T47D (cell line): ENCODE results near the gene NRG4.
"Not testable (repeated sequence)": the region's sequence is repeated elsewhere in the genome, so short reads cannot be mapped to it uniquely, and the experiment has no call there.

Experiments
- DNase-seq, 2 experiments: peaks; one replicate each; pipeline versions ENCODE4 v3.0.0 to v3.0.0-alpha.2; 2011 to 2012; ENCODE audit warnings: low read depth in 1 of 2, low spot score in 1 of 2
- JUND ChIP-seq: IDR thresholded peaks from 2 replicates; pipeline ENCODE4 v1.6.1; 2012; ENCODE audit warnings: low read depth
- in situ Hi-C: cut with HindIII; loops from 2 replicates; pipeline ENCODE4 v1.10.0; 2016; ENCODE audit warnings: low sequenced_read_pairs, low pct_unique_long_range_greater_than_20kb

Gene NRG4

GRCh38 chr15:75982468-75982867, 29.8 kb downstream of the NRG4 start:
- no peak for DNase-seq
- in situ Hi-C loops: no loop called here
- no peak for TF ChIP-seq JUND

GRCh38 chr15:75981149-75981815, 30.9 kb downstream of the NRG4 start:
- TF ChIP-seq JUND: no peak
- in situ Hi-C loops: no loop called here
- DNase-seq: no peak

GRCh38 chr15:75976766-75977165, 35.5 kb downstream of the NRG4 start:
- in situ Hi-C loops, DNase-seq: not testable (repeated sequence)

- DNase-seq: no peak
- in situ Hi-C loops: no loop called here
- TF ChIP-seq JUND: no peak
Observed at GRCh38 chr15:75966073-75966472, 46.2 kb downstream of the NRG4 start.

- no peak for TF ChIP-seq JUND
- in situ Hi-C loops: no loop called here
- DNase-seq: no peak
Observed at GRCh38 chr15:75961331-75961730, 50.9 kb downstream of the NRG4 start.

- DNase-seq: no peak
- in situ Hi-C loops: no loop called here
- no peak for TF ChIP-seq JUND
Observed at GRCh38 chr15:75955720-75956119, 56.5 kb downstream of the NRG4 start.

- no peak for TF ChIP-seq JUND
- no peak for DNase-seq
- in situ Hi-C loops: no loop called here
Observed at GRCh38 chr15:75952525-75952924, 59.7 kb downstream of the NRG4 start.

- no peak for TF ChIP-seq JUND
- DNase-seq: no peak
- in situ Hi-C loops: no loop called here
Observed at GRCh38 chr15:75948761-75949296, 63.4 kb downstream of the NRG4 start.

- no peak for TF ChIP-seq JUND
- in situ Hi-C loops: no loop called here
- DNase-seq: no peak
Observed at GRCh38 chr15:75947092-75947491, 65.1 kb downstream of the NRG4 start.

GRCh38 chr15:75945953-75946352, 66.3 kb downstream of the NRG4 start:
- TF ChIP-seq JUND: no peak
- in situ Hi-C loops: no loop called here
- DNase-seq: no peak

GRCh38 chr15:75943713-75944215, 68.5 kb downstream of the NRG4 start:
- in situ Hi-C loops: no loop called here
- no peak for TF ChIP-seq JUND
- DNase-seq: no peak

GRCh38 chr15:75943246-75943645, 69.0 kb downstream of the NRG4 start:
- DNase-seq: no peak
- no peak for TF ChIP-seq JUND
- in situ Hi-C loops: no loop called here

- TF ChIP-seq JUND: no peak
- in situ Hi-C loops: no loop called here
- DNase-seq: no peak
Observed at GRCh38 chr15:75942464-75942863, 69.8 kb downstream of the NRG4 start.

GRCh38 chr15:75930866-75931265, 81.4 kb downstream of the NRG4 start:
- in situ Hi-C loops: no loop called here
- no peak for DNase-seq
- no peak for TF ChIP-seq JUND
